Measurements from ENCODE around the gene FBXO5. TPM values are rescaled to one million over a fixed set of nuclear protein-coding genes. Genes with fewer than 3 reads are reported as not detected.

The FBXO5 gene
- total and polyA plus RNA-seq, 12 donors: 1.2 to 19.2 (median 4.3) TPM

DNA sequence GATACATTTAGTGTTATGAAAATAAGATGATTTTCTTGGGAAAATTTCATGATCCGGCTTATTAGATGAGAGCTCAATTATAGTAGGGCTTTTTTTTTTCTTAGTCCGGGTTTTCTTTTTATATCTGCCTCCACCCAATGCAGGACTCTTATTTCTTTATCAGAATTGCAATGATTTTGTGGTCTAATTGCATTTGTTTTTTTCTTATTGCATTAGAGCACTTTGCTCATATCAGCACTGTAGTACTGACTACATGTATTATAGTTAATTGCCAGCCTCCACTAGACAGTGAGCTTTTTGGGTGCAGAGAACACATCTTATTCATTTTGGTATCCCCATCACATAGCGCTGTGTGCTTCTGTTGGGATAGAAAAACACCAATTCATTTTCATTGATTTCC lies 50.0 kb downstream of the FBXO5 start:
- H3K36me3 ChIP-seq (replicated peaks in 1 of 2): no peaks in the 10 kb centered on the region
- no peaks in the 10 kb centered on the region for H3K9me3 ChIP-seq (replicated peaks in 1 of 3)
- intact Hi-C loops (cut with DNase I): no loop called here
- 75 to 84% (median 81%) methylated on average over 3 of the region's 3 CpGs for WGBS, 4 donors
- H3K27me3 ChIP-seq: no peaks in the 10 kb centered on the region
- H3K4me1 ChIP-seq (replicated peaks in 1 of 2): no peaks in the 10 kb centered on the region
- H3K27ac ChIP-seq: no peak overlapping the region
- no peak overlapping the region for H3K4me3 ChIP-seq
- TF ChIP-seq, protein P1, sequence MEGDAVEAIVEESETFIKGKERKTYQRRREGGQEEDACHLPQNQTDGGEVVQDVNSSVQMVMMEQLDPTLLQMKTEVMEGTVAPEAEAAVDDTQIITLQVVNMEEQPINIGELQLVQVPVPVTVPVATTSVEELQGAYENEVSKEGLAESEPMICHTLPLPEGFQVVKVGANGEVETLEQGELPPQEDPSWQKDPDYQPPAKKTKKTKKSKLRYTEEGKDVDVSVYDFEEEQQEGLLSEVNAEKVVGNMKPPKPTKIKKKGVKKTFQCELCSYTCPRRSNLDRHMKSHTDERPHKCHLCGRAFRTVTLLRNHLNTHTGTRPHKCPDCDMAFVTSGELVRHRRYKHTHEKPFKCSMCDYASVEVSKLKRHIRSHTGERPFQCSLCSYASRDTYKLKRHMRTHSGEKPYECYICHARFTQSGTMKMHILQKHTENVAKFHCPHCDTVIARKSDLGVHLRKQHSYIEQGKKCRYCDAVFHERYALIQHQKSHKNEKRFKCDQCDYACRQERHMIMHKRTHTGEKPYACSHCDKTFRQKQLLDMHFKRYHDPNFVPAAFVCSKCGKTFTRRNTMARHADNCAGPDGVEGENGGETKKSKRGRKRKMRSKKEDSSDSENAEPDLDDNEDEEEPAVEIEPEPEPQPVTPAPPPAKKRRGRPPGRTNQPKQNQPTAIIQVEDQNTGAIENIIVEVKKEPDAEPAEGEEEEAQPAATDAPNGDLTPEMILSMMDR (IDR thresholded peaks at IDR 0.05): no peak
- TF ChIP-seq POLR2A (IDR thresholded peaks at IDR 0.05): no peak
- no peak for DNase-seq

DNA sequence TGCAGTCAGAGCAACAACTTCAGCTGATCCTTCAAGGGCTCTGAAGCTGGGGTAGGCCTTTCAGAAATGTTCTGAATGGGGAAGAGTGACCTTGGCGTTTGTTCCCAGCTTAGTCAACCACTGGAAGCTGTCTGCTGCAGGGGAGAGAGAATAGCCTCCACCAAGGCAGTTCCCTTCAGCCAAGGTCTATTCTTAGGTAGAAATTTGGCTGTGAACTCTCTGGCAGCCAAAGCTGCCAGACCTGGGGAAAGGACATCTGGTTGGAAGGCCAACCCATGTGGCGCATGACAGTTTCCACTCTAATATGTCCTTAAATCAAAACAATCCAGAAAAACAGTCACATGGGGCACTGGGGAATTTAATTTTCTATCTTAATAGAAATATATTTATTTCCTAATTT lies 60.1 kb downstream of the FBXO5 start:
- DNase-seq: no peak
- WGBS, 4 donors: 56 to 61% (median 60%) methylated on average over 2 of the region's 2 CpGs
- Histone ChIP-seq H3K4me3 (no peak overlapping the region), H3K27ac (no peak overlapping the region), H3K36me3 (replicated peaks in 1 of 2) (no peaks in the 10 kb centered on the region), H3K4me1 (replicated peaks in 1 of 2) (no peaks in the 10 kb centered on the region), H3K9me3 (replicated peaks in 1 of 3) (no peaks in the 10 kb centered on the region), H3K27me3 (no peaks in the 10 kb centered on the region)
- intact Hi-C loops (cut with DNase I): no loop called here
- no peak for TF ChIP-seq POLR2A (IDR thresholded peaks at IDR 0.05)
- TF ChIP-seq, protein P1 (IDR thresholded peaks at IDR 0.05): no peak

Small RNAs within 50 kb of the gene (small RNA-seq; reads per million reads assigned to genes)
- 0 reads per million in 2 donors for gene AL080276.1

Other genes with a start within 250 kb of the FBXO5 start
- gene VIP, start 232.2 kb downstream of the FBXO5 start, total RNA-seq: 1 to 10 TPM in 3 of 9 donors, under 1 TPM in 3, not detected in 3; 0.22 to 2.8 (median 0.88) TPM
- gene VIP, start 232.2 kb downstream of the FBXO5 start, polyA plus RNA-seq: 10 to 100 TPM in 1 of 3 donors, 1 to 10 TPM in 2; 4.1 to 19.5 (median 9.6) TPM
- gene MTRF1L, start 19.7 kb upstream of the FBXO5 start, total RNA-seq: 10 to 100 TPM in 8 of 9 donors, 1 to 10 TPM in 1; 9.8 to 27.3 (median 19.0) TPM
- gene MTRF1L, start 19.7 kb upstream of the FBXO5 start, polyA plus RNA-seq: 10 to 100 TPM in 1 of 3 donors, 1 to 10 TPM in 2; 9.0 to 33.7 (median 9.5) TPM
- under 1 TPM in 4 of 9 donors, not detected in 5; under 0.01 to 0.83 (median 0.21) TPM for gene RGS17, start 148.2 kb upstream of the FBXO5 start, total RNA-seq
- under 1 TPM; 0.10 to 0.29 (median 0.16) TPM for gene RGS17, start 148.2 kb upstream of the FBXO5 start, polyA plus RNA-seq

Data from adrenal gland (tissue), 12 donors.